Measurements from ENCODE around the gene MYLK.

DNA sequence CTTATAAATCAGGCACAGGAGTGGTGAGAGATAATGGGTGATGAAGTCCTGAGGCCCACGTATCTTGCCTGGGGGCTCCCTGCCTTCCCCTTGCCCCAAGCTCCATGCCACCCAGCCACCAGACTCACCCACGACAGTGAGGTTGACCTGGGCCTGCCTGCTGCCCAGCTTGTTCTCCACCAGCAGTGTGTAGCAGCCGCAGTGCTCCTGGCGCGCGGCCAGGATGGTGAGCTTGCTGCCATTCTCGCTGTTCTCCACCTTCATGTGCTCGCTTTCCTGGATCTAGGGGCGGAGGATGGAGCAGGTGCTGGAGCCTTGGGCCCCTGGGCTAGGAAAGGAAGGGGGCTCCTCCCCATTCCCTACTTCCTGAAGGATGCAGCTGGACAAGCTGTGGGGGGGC is 220.2 kb downstream of the MYLK start:
- TF ChIP-seq CTCF (optimal IDR thresholded peaks at IDR 0.05 in 1 of 3, IDR thresholded peaks at IDR 0.05 in 1 of 3, conservative IDR thresholded peaks at IDR 0.05 in 1 of 3; ENCODE audit: extremely low read depth in 1 of 3, insufficient read depth in 2 of 3, low read length in 3 of 3) (no peak), EZH2 (IDR thresholded peaks at IDR 0.05; ENCODE audit: low read length) (no peak)

Measured in keratinocyte (primary cell).